Neuronal stem cell (in vitro differentiated cells): ENCODE results near the gene BICD1.
A peak's percentile ranks its signal among the peaks of the same experiment; 100 is the strongest.

Experiments used
- DNase-seq: peaks from one replicate; pipeline ENCODE4 v3.0.0-alpha.2; 2013; ENCODE audit warnings: low spot score
- H2AFZ ChIP-seq: one replicate; pipeline ENCODE4 v1.6.1; 2013; ENCODE audit warnings: mild to moderate bottlenecking, low read length, inconsistent platforms
- H2AK5ac ChIP-seq: 2 replicates; pipeline ENCODE4 v1.6.1; 2013; ENCODE audit warnings: low read depth, mild to moderate bottlenecking, inconsistent platforms, low read length, moderate library complexity, mixed read lengths
- H2BK120ac ChIP-seq: 2 replicates; pipeline ENCODE4 v1.6.1; 2013; ENCODE audit warnings: low read depth, mild to moderate bottlenecking, inconsistent platforms, low read length, moderate library complexity, mixed read lengths
- H2BK12ac ChIP-seq: one replicate; pipeline ENCODE4 v1.6.1; 2013; ENCODE audit warnings: low read length, inconsistent platforms
- H2BK15ac ChIP-seq: 2 replicates; pipeline ENCODE4 v1.6.1; 2013; ENCODE audit warnings: mild to moderate bottlenecking, low read length, inconsistent platforms, mixed read lengths
- H2BK5ac ChIP-seq: one replicate; pipeline ENCODE4 v1.6.1; 2013; ENCODE audit warnings: inconsistent platforms, mild to moderate bottlenecking, low read length, moderate library complexity
- H3K14ac ChIP-seq: one replicate; pipeline ENCODE4 v1.6.1; 2013; ENCODE audit warnings: low read length, inconsistent platforms
- H3K18ac ChIP-seq: 2 replicates; pipeline ENCODE4 v1.6.1; 2013; ENCODE audit warnings: low read length, inconsistent platforms
- H3K23ac ChIP-seq: 2 replicates; pipeline ENCODE4 v1.6.1; 2013; ENCODE audit warnings: low read depth, mild to moderate bottlenecking, mixed read lengths, low read length, inconsistent platforms; ENCODE audit not compliant: poor library complexity
- H3K27ac ChIP-seq: replicated peaks from 3 replicates; pipeline ENCODE4 v1.5.1; 2013; ENCODE audit warnings: low read length, inconsistent platforms
- H3K27me3 ChIP-seq, 3 experiments: 2 replicates each; pipeline ENCODE4 v1.6.1; 2013; ENCODE audit warnings: low read length in 3 of 3, mild to moderate bottlenecking in 2 of 3, inconsistent platforms in 1 of 3, low read depth in 1 of 3, mixed read lengths in 1 of 3, moderate library complexity in 1 of 3; ENCODE audit not compliant: control insufficient read depth in 3 of 3, insufficient read depth in 3 of 3
- H3K36me3 ChIP-seq, 2 donors: replicated peaks in 1 of 2; 2 replicates each; pipeline ENCODE4 v1.6.1; 2013; ENCODE audit warnings: low read length in 2 of 2; ENCODE audit not compliant: control insufficient read depth in 2 of 2, insufficient read depth in 2 of 2
- H3K4ac ChIP-seq: 2 replicates; pipeline ENCODE4 v1.6.1; 2013; ENCODE audit warnings: inconsistent platforms, mild to moderate bottlenecking, low read length, moderate library complexity
- H3K4me1 ChIP-seq, 2 donors: 1 replicate in 1 of 2; 2 replicates in 1 of 2; pipeline ENCODE4 v1.6.1; 2013; ENCODE audit warnings: low read length in 2 of 2, low read depth in 1 of 2; ENCODE audit not compliant: control insufficient read depth in 2 of 2, insufficient read depth in 1 of 2
- H3K4me2 ChIP-seq: one replicate; pipeline ENCODE4 v1.6.1; 2013; ENCODE audit warnings: mild to moderate bottlenecking, low read length, inconsistent platforms; ENCODE audit not compliant: insufficient read depth, poor library complexity, severe bottlenecking
- H3K4me3 ChIP-seq, 2 donors: 2 replicates each; pipeline ENCODE4 v1.5.1; 2013; ENCODE audit warnings: low read length in 2 of 2, mild to moderate bottlenecking in 2 of 2, inconsistent platforms in 1 of 2, moderate library complexity in 1 of 2
- H3K79me1 ChIP-seq: one replicate; pipeline ENCODE4 v1.6.1; 2013; ENCODE audit warnings: low read depth, mild to moderate bottlenecking, inconsistent platforms, low read length, moderate library complexity
- H3K9ac ChIP-seq: one replicate; pipeline ENCODE4 v1.6.1; 2013; ENCODE audit warnings: mild to moderate bottlenecking, low read depth, low read length, inconsistent platforms; ENCODE audit not compliant: poor library complexity
- H3K9me3 ChIP-seq, 2 donors: replicated peaks in 1 of 2; 2 replicates each; pipeline versions ENCODE3 to v1.6.1; 2013; ENCODE audit warnings: low read length in 2 of 2, mild to moderate bottlenecking in 2 of 2, inconsistent platforms in 1 of 2, low read depth in 1 of 2, mixed read lengths in 1 of 2, moderate library complexity in 1 of 2; ENCODE audit not compliant: control insufficient read depth in 2 of 2, insufficient read depth in 1 of 2
- H4K8ac ChIP-seq: one replicate; pipeline ENCODE4 v1.6.1; 2013; ENCODE audit warnings: low read depth, mild to moderate bottlenecking, inconsistent platforms, low read length, moderate library complexity
- H4K91ac ChIP-seq: one replicate; pipeline ENCODE4 v1.6.1; 2013; ENCODE audit warnings: low read length, low read depth, mild to moderate bottlenecking, inconsistent platforms; ENCODE audit not compliant: poor library complexity
- WGBS, 2 donors: extraction: QIAGEN DNeasy Blood & Tissue Kit; methylation state at CpG; one replicate each; pipeline ENCODE4 v1.1.7; 2013; ENCODE audit warnings: missing lambda C conversion rate in 2 of 2, mixed read lengths in 1 of 2; ENCODE audit not compliant: insufficient read length in 2 of 2, insufficient replicate concordance in 1 of 2; ENCODE audit errors: extremely low coverage in 2 of 2; 5-methylcytosine and 5-hydroxymethylcytosine counted together

The BICD1 gene

DNA sequence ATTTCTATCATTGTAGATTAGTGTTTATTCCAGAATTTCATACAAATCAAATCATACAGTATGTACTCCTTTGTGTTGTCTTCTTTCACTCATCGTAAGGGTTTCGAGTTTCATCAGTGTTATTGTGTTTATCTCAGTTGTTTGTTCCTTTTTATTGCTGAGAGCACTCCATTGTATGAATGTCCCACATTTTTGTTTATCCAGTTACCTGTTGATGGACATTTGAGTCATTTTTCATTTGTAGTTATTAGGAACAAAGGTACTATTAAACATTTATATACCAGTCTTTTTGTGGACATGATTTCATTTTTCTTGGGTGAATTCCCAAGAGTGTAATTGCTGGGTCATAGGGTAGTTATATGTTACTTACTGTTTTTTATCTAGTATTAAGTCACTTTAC, 70.0 kb downstream of the BICD1 start:
- Histone ChIP-seq H2AK5ac (no peak overlapping the region), H3K27ac (no peak overlapping the region), H3K9ac (no peak overlapping the region), H3K14ac (no peak overlapping the region), H3K4me1 (no peaks in the 10 kb centered on the region), H4K91ac (no peak overlapping the region), H2AFZ (no peak overlapping the region), H3K36me3 (no peaks in the 10 kb centered on the region), H2BK5ac (no peak overlapping the region), H3K4me3 (no peak overlapping the region), H3K9me3 (no peaks in the 10 kb centered on the region), H4K8ac (no peak overlapping the region), H3K23ac (no peak overlapping the region), H3K79me1 (no peaks in the 10 kb centered on the region), H3K4ac (no peak overlapping the region), H2BK120ac (no peak overlapping the region), H3K4me2 (no peak overlapping the region), H3K18ac (no peak overlapping the region), H2BK12ac (no peak overlapping the region), H2BK15ac (no peak overlapping the region), H3K27me3 (peaks cover 0 to 1% (median 0%) of the 10 kb centered on the region in 3 experiments)
- WGBS, 2 donors: no CpG with 5 or more reads among the region's 2 CpGs
- no peak for DNase-seq

DNA sequence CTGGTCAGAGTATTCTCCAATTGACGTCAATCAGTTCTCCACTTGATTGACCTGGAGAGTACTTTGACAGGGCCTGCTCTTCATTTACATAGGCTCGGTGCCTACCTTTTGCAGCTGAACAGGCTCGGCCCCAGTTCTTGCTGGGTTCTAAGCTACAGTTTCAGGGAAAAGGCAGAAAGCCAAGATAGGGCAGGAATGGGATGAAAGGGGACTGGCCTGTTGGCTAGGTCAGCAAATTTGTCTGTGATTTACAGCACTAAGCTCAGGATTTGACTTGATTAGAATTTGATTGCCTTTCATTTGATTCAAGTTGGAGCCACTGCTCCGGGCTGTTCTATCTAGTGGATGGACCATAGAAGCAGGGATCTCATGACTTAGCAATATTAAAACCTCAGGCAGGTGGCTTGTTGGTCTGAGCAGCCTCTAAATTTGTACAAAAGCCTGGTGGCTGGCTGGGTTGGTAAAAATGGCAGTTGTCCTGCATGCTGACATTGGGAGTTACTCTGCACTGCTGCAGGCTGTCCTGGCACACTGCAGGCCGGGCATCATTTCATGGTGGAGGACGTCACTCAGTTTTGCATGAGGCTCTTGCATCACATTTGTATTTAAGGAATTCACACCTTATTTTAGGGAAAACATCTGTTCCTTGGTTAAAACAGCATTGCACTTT, 71.8 kb downstream of the BICD1 start:
- no peak overlapping the region for H3K9ac ChIP-seq
- H3K18ac ChIP-seq: peak overlapping the region; percentile 61
- H2BK120ac ChIP-seq: no peak overlapping the region
- no peak overlapping the region for H2BK15ac ChIP-seq
- H3K36me3 ChIP-seq: no peaks in the 10 kb centered on the region
- H3K14ac ChIP-seq: no peak overlapping the region
- H3K79me1 ChIP-seq: no peaks in the 10 kb centered on the region
- H3K27ac ChIP-seq: no peak overlapping the region
- H3K27me3 ChIP-seq: no peaks in the 10 kb centered on the region
- H2BK12ac ChIP-seq: no peak overlapping the region
- H2AK5ac ChIP-seq: no peak overlapping the region
- no CpG with 5 or more reads among the region's 6 CpGs for WGBS, 2 donors
- H2AFZ ChIP-seq: no peak overlapping the region
- DNase-seq: no peak
- no peak overlapping the region for H3K4ac ChIP-seq
- H3K4me3 ChIP-seq: no peak overlapping the region
- no peaks in the 10 kb centered on the region for H3K9me3 ChIP-seq
- H4K8ac ChIP-seq: no peak overlapping the region
- H2BK5ac ChIP-seq: no peak overlapping the region
- H3K4me2 ChIP-seq: no peak overlapping the region
- H3K4me1 ChIP-seq: peaks cover 0 to under 1% of the 10 kb centered on the region in 2 donors
- no peak overlapping the region for H4K91ac ChIP-seq
- H3K23ac ChIP-seq: no peak overlapping the region

DNA sequence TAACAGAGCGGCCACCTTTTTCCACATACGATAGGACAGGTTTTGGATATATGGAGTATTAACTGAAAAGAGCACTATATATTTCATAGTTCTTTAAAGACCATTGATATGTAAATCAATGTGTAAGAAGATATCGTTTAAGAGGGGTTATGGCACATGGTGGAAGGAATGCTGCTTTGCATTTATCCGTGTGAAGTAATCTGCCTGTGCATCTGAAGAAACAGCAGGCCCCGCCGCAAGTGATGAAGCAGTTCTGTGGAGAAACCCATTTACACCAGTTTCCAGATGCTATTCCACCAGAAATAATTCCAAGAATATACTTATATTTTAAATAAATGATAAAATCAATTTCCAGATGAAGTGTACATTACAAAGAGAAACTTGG, 72.4 kb downstream of the BICD1 start:
- Histone ChIP-seq H3K79me1 (no peaks in the 10 kb centered on the region), H3K18ac (no peak overlapping the region), H3K9me3 (no peaks in the 10 kb centered on the region), H3K4ac (no peak overlapping the region), H3K27me3 (no peaks in the 10 kb centered on the region), H3K4me3 (no peak overlapping the region), H3K36me3 (no peaks in the 10 kb centered on the region), H4K91ac (no peak overlapping the region), H2AFZ (no peak overlapping the region), H3K23ac (no peak overlapping the region), H3K4me1 (peaks cover 0 to 3% of the 10 kb centered on the region in 2 donors), H4K8ac (no peak overlapping the region), H3K4me2 (no peak overlapping the region), H2BK12ac (no peak overlapping the region), H2BK15ac (no peak overlapping the region), H3K14ac (no peak overlapping the region), H2BK5ac (no peak overlapping the region), H3K9ac (no peak overlapping the region), H2AK5ac (no peak overlapping the region), H3K27ac (no peak overlapping the region), H2BK120ac (no peak overlapping the region)
- DNase-seq: no peak
- WGBS, 2 donors: no CpG with 5 or more reads among the region's 6 CpGs

DNA sequence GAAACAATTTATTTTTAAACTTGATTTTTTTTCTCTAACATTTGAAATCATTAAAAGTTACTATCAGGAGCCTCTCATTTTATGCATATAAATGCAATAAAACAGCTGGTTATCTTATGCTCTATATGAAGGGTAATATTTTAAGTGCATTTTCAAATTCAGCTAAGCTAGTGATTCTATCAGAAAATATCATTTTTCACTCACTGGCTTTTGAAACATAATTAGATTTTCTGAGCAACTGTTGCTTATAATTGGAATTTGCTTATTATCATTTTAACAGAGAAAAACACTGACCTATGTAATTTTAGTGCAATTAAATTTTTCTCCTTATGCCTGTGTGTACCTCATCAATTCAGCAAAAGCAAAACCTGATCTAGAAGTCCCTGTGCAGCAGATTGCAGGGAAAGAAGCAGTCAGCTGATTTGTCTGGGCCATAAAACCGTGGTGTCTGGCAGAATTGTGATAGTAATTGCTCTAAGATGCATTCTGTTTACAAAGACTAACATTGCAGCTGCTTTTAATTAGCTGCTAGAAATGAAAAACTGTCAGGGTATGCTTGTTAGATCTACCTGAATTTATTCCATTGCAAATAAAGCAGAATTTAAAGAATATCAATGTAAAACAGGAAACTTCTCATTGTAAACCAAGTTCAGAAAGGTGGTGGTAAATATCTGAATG, 75.0 kb downstream of the BICD1 start:
- no peak for DNase-seq
- H3K4me2 ChIP-seq: no peak overlapping the region
- no peak overlapping the region for H2AFZ ChIP-seq
- no peak overlapping the region for H3K14ac ChIP-seq
- H3K79me1 ChIP-seq: peaks cover 2% of the 10 kb centered on the region
- H3K36me3 ChIP-seq: peaks cover 0 to 2% of the 10 kb centered on the region in 2 donors
- no peak overlapping the region for H4K91ac ChIP-seq
- no peak overlapping the region for H4K8ac ChIP-seq
- H3K18ac ChIP-seq: no peak overlapping the region
- no peak overlapping the region for H3K4me3 ChIP-seq
- H2BK12ac ChIP-seq: no peak overlapping the region
- H2BK5ac ChIP-seq: no peak overlapping the region
- H3K23ac ChIP-seq: no peak overlapping the region
- H3K27me3 ChIP-seq: no peaks in the 10 kb centered on the region
- H2BK120ac ChIP-seq: no peak overlapping the region
- WGBS, 2 donors: no CpG with 5 or more reads among the region's 1 CpG
- peaks cover 0 to 3% of the 10 kb centered on the region in 2 donors for H3K4me1 ChIP-seq
- H2AK5ac ChIP-seq: no peak overlapping the region
- H2BK15ac ChIP-seq: no peak overlapping the region
- no peak overlapping the region for H3K27ac ChIP-seq
- no peaks in the 10 kb centered on the region for H3K9me3 ChIP-seq
- no peak overlapping the region for H3K4ac ChIP-seq
- H3K9ac ChIP-seq: no peak overlapping the region
